DND-41 (cell line): ENCODE results near the gene DLG1.

Experiments
- EZH2 ChIP-seq: IDR thresholded peaks from 3 replicates; pipeline ENCODE4 v1.6.1; 2012; ENCODE audit warnings: borderline replicate concordance, low read depth, mild to moderate bottlenecking, moderate library complexity, low read length, inconsistent platforms; ENCODE audit not compliant: severe bottlenecking
- TF ChIP-seq, protein P1 (sequence below): IDR thresholded peaks from 2 replicates; pipeline ENCODE4 v1.5.1; 2012; ENCODE audit warnings: borderline replicate concordance, low read length, moderate library complexity, mild to moderate bottlenecking; ENCODE audit not compliant: poor library complexity, severe bottlenecking; ENCODE audit errors: extremely low read depth

- TF ChIP-seq, protein P1, sequence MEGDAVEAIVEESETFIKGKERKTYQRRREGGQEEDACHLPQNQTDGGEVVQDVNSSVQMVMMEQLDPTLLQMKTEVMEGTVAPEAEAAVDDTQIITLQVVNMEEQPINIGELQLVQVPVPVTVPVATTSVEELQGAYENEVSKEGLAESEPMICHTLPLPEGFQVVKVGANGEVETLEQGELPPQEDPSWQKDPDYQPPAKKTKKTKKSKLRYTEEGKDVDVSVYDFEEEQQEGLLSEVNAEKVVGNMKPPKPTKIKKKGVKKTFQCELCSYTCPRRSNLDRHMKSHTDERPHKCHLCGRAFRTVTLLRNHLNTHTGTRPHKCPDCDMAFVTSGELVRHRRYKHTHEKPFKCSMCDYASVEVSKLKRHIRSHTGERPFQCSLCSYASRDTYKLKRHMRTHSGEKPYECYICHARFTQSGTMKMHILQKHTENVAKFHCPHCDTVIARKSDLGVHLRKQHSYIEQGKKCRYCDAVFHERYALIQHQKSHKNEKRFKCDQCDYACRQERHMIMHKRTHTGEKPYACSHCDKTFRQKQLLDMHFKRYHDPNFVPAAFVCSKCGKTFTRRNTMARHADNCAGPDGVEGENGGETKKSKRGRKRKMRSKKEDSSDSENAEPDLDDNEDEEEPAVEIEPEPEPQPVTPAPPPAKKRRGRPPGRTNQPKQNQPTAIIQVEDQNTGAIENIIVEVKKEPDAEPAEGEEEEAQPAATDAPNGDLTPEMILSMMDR: no peak
- no peak for TF ChIP-seq EZH2
Observed at GRCh38 chr3:197203714-197204146, 94.7 kb downstream of the DLG1 start.
